ENCODE data around the gene PLAC1.

The PLAC1 gene

GRCh38 chrX:134602410-134602809 is 55.9 kb downstream of the PLAC1 start:
- H3K27ac ChIP-seq, result no peak overlapping the region
- TF ChIP-seq CTCF (conservative IDR thresholded peaks at IDR 0.05), result no peak

DNA sequence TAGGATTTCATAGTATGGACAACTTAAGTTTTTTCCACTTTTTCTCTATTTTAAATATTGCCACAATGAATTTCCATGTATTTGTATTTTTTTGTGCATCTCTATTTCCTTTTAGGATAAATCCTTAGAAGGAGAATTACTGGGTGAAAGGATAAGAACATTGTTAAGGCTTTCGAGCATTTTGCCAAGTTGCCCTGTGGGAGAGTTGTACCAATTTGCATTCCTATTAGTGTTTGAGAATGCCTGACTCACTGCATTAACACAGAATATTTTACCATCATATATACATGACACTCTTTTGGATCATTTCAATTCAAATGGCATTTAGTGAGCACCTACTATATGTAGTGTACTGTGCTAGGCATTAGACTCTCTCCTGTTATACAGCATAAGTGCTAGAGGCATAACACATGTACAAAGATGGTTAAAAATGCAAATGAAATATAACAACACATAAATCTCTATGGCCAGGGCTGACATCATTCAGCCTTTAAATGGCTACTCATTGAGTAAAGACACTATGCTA is 57.0 kb downstream of the PLAC1 start:
- no peak for TF ChIP-seq CTCF (conservative IDR thresholded peaks at IDR 0.05)
- no peak overlapping the region for H3K27ac ChIP-seq

- no peak for TF ChIP-seq CTCF (conservative IDR thresholded peaks at IDR 0.05)
- no peak overlapping the region for H3K27ac ChIP-seq
These were observed 57.6 kb downstream of the PLAC1 start for GRCh38 chrX:134600714-134601113.

- no peak overlapping the region for H3K27ac ChIP-seq
- no peak for TF ChIP-seq CTCF (conservative IDR thresholded peaks at IDR 0.05)
These were observed 58.9 kb downstream of the PLAC1 start for GRCh38 chrX:134599184-134599914.

GRCh38 chrX:134592303-134592702 is 66.0 kb downstream of the PLAC1 start:
- no peak for TF ChIP-seq CTCF (conservative IDR thresholded peaks at IDR 0.05)
- no peak overlapping the region for H3K27ac ChIP-seq

- TF ChIP-seq CTCF (conservative IDR thresholded peaks at IDR 0.05), result no peak
- H3K27ac ChIP-seq, result no peak overlapping the region
These were observed 66.8 kb downstream of the PLAC1 start for GRCh38 chrX:134591502-134591901.

- no peak for TF ChIP-seq CTCF (conservative IDR thresholded peaks at IDR 0.05)
These were observed 69.5 kb downstream of the PLAC1 start for GRCh38 chrX:134588806-134589205.

More at GRCh38 chrX:134588806-134589205, 69.5 kb downstream of the PLAC1 start:
- H3K27ac ChIP-seq, result no peak overlapping the region
